Caco-2 (cell line): ENCODE data around the gene RNU1-3. TPM values are rescaled to one million over a fixed set of nuclear protein-coding genes. Genes with fewer than 3 reads are reported as not detected.
"Not testable (repeated sequence)": the region's sequence is repeated elsewhere in the genome, so short reads cannot be mapped to it uniquely, and the experiment has no call there.

ENCODE experiments used
- BruUV-seq: library from RNA; stranded (reverse); fragments of 400-500 nt; replicated peaks from 2 replicates; lab custom pipeline; 2021; lab: Mats Ljungman, UMichigan
- CTCF ChIA-PET: fragments of 300-600 bp; sonication (Branson Sonifier 250); formaldehyde crosslinking; loops from one replicate; lab custom pipeline; 2022; ENCODE audit warnings: antibody characterized with exemption; lab: Charles Lee
- POLR2A ChIA-PET: fragments of 300-600 bp; sonication (Branson Sonifier 250); formaldehyde crosslinking; loops from one replicate; lab custom pipeline; 2022; ENCODE audit warnings: antibody characterized with exemption; lab: Charles Lee
- DNase-seq, 2 experiments: peaks; one replicate each; pipeline versions ENCODE4 v3.0.0 to v3.0.0-alpha.2; 2020 to 2022
- H3K27me3 ChIP-seq: replicated peaks from 2 replicates; pipeline ENCODE4 v1.6.0; 2011; ENCODE audit warnings: low read length; ENCODE audit not compliant: control insufficient read depth, insufficient read depth
- H3K36me3 ChIP-seq: 2 replicates; pipeline ENCODE4 v1.5.1; 2011; ENCODE audit warnings: low read length; ENCODE audit not compliant: control insufficient read depth, insufficient read depth
- H3K4me1 ChIP-seq: fragments of 250-450 bp; sonication (Bioruptor Pico); 2 replicates; pipeline ENCODE4 v1.5.1; 2020; ENCODE audit warnings: mild to moderate bottlenecking
- H3K4me3 ChIP-seq: 2 replicates; pipeline ENCODE4 v1.5.1; 2011; ENCODE audit warnings: low read depth, mild to moderate bottlenecking, control low read depth, low read length
- H3K9me3 ChIP-seq: fragments of 250-450 bp; sonication (Bioruptor Pico); 2 replicates; pipeline ENCODE4 v1.5.1; 2020; ENCODE audit warnings: mild to moderate bottlenecking, moderate library complexity
- H3K27ac Mint-ChIP-seq: one replicate; pipeline ENCODE4 v1.8.0; 2022; ENCODE audit warnings: mixed read lengths; ENCODE audit not compliant: unreplicated experiment
- H3K27me3 Mint-ChIP-seq: one replicate; pipeline ENCODE4 v1.8.0; 2022; ENCODE audit warnings: mixed read lengths; ENCODE audit not compliant: insufficient read depth, unreplicated experiment
- H3K36me3 Mint-ChIP-seq: one replicate; pipeline ENCODE4 v1.8.0; 2022; ENCODE audit warnings: mild to moderate bottlenecking, mixed read lengths; ENCODE audit not compliant: insufficient read depth, unreplicated experiment
- H3K4me1 Mint-ChIP-seq: one replicate; pipeline ENCODE4 v1.8.0; 2022; ENCODE audit warnings: low read depth, mixed read lengths; ENCODE audit not compliant: unreplicated experiment
- H3K4me3 Mint-ChIP-seq: one replicate; pipeline ENCODE4 v1.8.0; 2022; ENCODE audit warnings: mild to moderate bottlenecking, moderate library complexity, mixed read lengths; ENCODE audit not compliant: unreplicated experiment
- H3K9me3 Mint-ChIP-seq: one replicate; pipeline ENCODE4 v1.8.0; 2022; ENCODE audit warnings: mixed read lengths; ENCODE audit not compliant: unreplicated experiment
- intact Hi-C: fragments of 100-400 bp; cut with micrococcal nuclease; formaldehyde crosslinking; loops from one replicate; pipeline ENCODE4 v1.10.0; 2022; ENCODE audit not compliant: unreplicated experiment
- total RNA-seq: library from RNA; stranded (reverse); gene quantifications from 2 replicates; pipeline ENCODE4 v1.2.3, GENCODE V29; 2022

The RNU1-3 gene
- total RNA-seq, 1 experiment from 2014 or later, result 1,622 TPM

GRCh38 chr1:16693449-16694307 lies 26.9 kb upstream of the RNU1-3 start:
- H3K9me3 ChIP-seq, H3K4me1 ChIP-seq, H3K9me3 Mint-ChIP-seq, H3K27ac Mint-ChIP-seq, intact Hi-C loops, H3K36me3 Mint-ChIP-seq, H3K4me3 ChIP-seq, H3K4me1 Mint-ChIP-seq, H3K27me3 ChIP-seq, DNase-seq, CTCF ChIA-PET, H3K4me3 Mint-ChIP-seq, H3K27me3 Mint-ChIP-seq, BruUV-seq, H3K36me3 ChIP-seq: not testable (repeated sequence)
- POLR2A ChIA-PET, result interaction anchor here (0.6 kb wide), 1 partner anchor 75 kb away, joined by 5 read pairs; no protein-coding TSS in a partner anchor

- H3K27ac Mint-ChIP-seq, BruUV-seq, H3K4me3 ChIP-seq, DNase-seq, H3K9me3 Mint-ChIP-seq, H3K4me1 Mint-ChIP-seq, H3K4me3 Mint-ChIP-seq, H3K9me3 ChIP-seq, H3K27me3 Mint-ChIP-seq, H3K36me3 ChIP-seq, H3K27me3 ChIP-seq, CTCF ChIA-PET, H3K36me3 Mint-ChIP-seq, H3K4me1 ChIP-seq, intact Hi-C loops: not testable (repeated sequence)
- POLR2A ChIA-PET, result interaction anchor here (0.6 kb wide), 1 partner anchor 75 kb away, joined by 5 read pairs; no protein-coding TSS in a partner anchor
Measured at GRCh38 chr1:16692717-16693448, 26.1 kb upstream of the RNU1-3 start.

GRCh38 chr1:16692283-16692682 lies 25.5 kb upstream of the RNU1-3 start:
- H3K4me3 ChIP-seq, intact Hi-C loops, H3K36me3 ChIP-seq, H3K9me3 ChIP-seq, BruUV-seq, H3K4me1 Mint-ChIP-seq, H3K36me3 Mint-ChIP-seq, H3K27me3 ChIP-seq, CTCF ChIA-PET, H3K9me3 Mint-ChIP-seq, POLR2A ChIA-PET, H3K27ac Mint-ChIP-seq, H3K27me3 Mint-ChIP-seq, H3K4me1 ChIP-seq, DNase-seq, H3K4me3 Mint-ChIP-seq: not testable (repeated sequence)

GRCh38 chr1:16690971-16691682 lies 24.4 kb upstream of the RNU1-3 start:
- H3K4me3 ChIP-seq, BruUV-seq, H3K27me3 ChIP-seq, H3K4me3 Mint-ChIP-seq, H3K27ac Mint-ChIP-seq, H3K27me3 Mint-ChIP-seq, H3K36me3 Mint-ChIP-seq, H3K9me3 ChIP-seq, H3K4me1 Mint-ChIP-seq, DNase-seq, intact Hi-C loops, H3K36me3 ChIP-seq, H3K9me3 Mint-ChIP-seq, POLR2A ChIA-PET, H3K4me1 ChIP-seq: not testable (repeated sequence)
- CTCF ChIA-PET, result interaction anchor here (0.7 kb wide), 1 partner anchor 16 kb away, joined by 3 read pairs; no protein-coding TSS in a partner anchor

GRCh38 chr1:16687132-16687800 lies 20.5 kb upstream of the RNU1-3 start:
- BruUV-seq, intact Hi-C loops, H3K4me1 Mint-ChIP-seq, H3K9me3 Mint-ChIP-seq, H3K27me3 Mint-ChIP-seq, H3K4me1 ChIP-seq, H3K4me3 Mint-ChIP-seq, H3K36me3 Mint-ChIP-seq, H3K9me3 ChIP-seq, H3K27me3 ChIP-seq, H3K36me3 ChIP-seq, H3K27ac Mint-ChIP-seq, POLR2A ChIA-PET, H3K4me3 ChIP-seq, DNase-seq: not testable (repeated sequence)
- CTCF ChIA-PET, result interaction anchor here (0.7 to 1.5 kb wide), 2 partner anchors 20 to 22 kb away, joined by 3 to 8 read pairs; no protein-coding TSS in a partner anchor
